VCaP (cell line): ENCODE data around the gene BAHD1.

Experiments
- H3K27ac ChIP-seq: fragments of 450-650 bp; 2 replicates; pipeline ENCODE4 v1.5.1; 2017
- CTCF ChIP-seq: fragments of 450-650 bp; conservative IDR thresholded peaks from 2 replicates; pipeline ENCODE4 v1.5.1; 2017; ENCODE audit warnings: mild to moderate bottlenecking, moderate library complexity

Gene BAHD1

GRCh38 chr15:40498418-40498817, 57.7 kb downstream of the BAHD1 start:
- TF ChIP-seq CTCF = no peak
- H3K27ac ChIP-seq = no peak overlapping the region

GRCh38 chr15:40498891-40499290, 58.1 kb downstream of the BAHD1 start:
- no peak for TF ChIP-seq CTCF
- H3K27ac ChIP-seq = no peak overlapping the region

GRCh38 chr15:40499931-40500330, 59.2 kb downstream of the BAHD1 start:
- TF ChIP-seq CTCF = no peak
- no peak overlapping the region for H3K27ac ChIP-seq

- TF ChIP-seq CTCF = no peak
- no peak overlapping the region for H3K27ac ChIP-seq
Measured at GRCh38 chr15:40500568-40501330, 60.0 kb downstream of the BAHD1 start.

GRCh38 chr15:40501487-40501886, 60.7 kb downstream of the BAHD1 start:
- no peak overlapping the region for H3K27ac ChIP-seq
- TF ChIP-seq CTCF = no peak

GRCh38 chr15:40506964-40507571, 66.3 kb downstream of the BAHD1 start:
- peak; percentile 86 for TF ChIP-seq CTCF
- H3K27ac ChIP-seq = peak overlapping the region; percentile 18; the same call in 1 of the 2 replicates

GRCh38 chr15:40508216-40508615, 67.5 kb downstream of the BAHD1 start:
- no peak for TF ChIP-seq CTCF
- no peak overlapping the region for H3K27ac ChIP-seq
